A673 (cell line): ENCODE data around the gene ATP5F1D. TPM values are rescaled to one million over a fixed set of nuclear protein-coding genes. Genes with fewer than 3 reads are reported as not detected.

Experiments
- BruUV-seq: library from RNA; stranded (reverse); fragments of 400-500 nt; replicated peaks from 2 replicates; lab custom pipeline; 2021; lab: Mats Ljungman, UMichigan
- CTCF ChIA-PET: fragments of 300-600 bp; sonication (Branson Sonifier 250); formaldehyde crosslinking; loops from one replicate; lab custom pipeline; 2022; ENCODE audit warnings: antibody characterized with exemption; lab: Charles Lee
- POLR2A ChIA-PET: fragments of 300-600 bp; sonication (Branson Sonifier 250); formaldehyde crosslinking; loops from one replicate; lab custom pipeline; 2022; ENCODE audit warnings: antibody characterized with exemption; ENCODE audit not compliant: low non-redundant PET; lab: Charles Lee
- DNase-seq: peaks from one replicate; pipeline ENCODE4 v3.0.0-alpha.2; 2015; ENCODE audit warnings: low spot score
- H3K27ac ChIP-seq: fragments of 200-600 bp; sonication (generic); 2 replicates; pipeline ENCODE4 v1.5.1; 2016; ENCODE audit warnings: mixed run types, low read depth, mild to moderate bottlenecking, mixed read lengths, antibody characterized with exemption, low read length; ENCODE audit not compliant: poor library complexity, severe bottlenecking
- H3K27me3 ChIP-seq: fragments of 200-600 bp; sonication (generic); replicated peaks from 2 replicates; pipeline ENCODE4 v1.6.1; 2017; ENCODE audit warnings: mixed run types, low read depth, mild to moderate bottlenecking, mixed read lengths, antibody characterized with exemption, low read length; ENCODE audit not compliant: insufficient read depth, poor library complexity
- H3K36me3 ChIP-seq: fragments of 200-600 bp; sonication (generic); 2 replicates; pipeline ENCODE4 v1.6.1; 2016; ENCODE audit warnings: mixed run types, mild to moderate bottlenecking, mixed read lengths, antibody characterized with exemption, low read length; ENCODE audit not compliant: insufficient read depth, poor library complexity, severe bottlenecking
- H3K4me1 ChIP-seq: fragments of 200-600 bp; sonication (generic); 2 replicates; pipeline ENCODE4 v1.6.1; 2017; ENCODE audit warnings: mixed run types, mild to moderate bottlenecking, mixed read lengths, antibody characterized with exemption, low read length; ENCODE audit not compliant: insufficient read depth, poor library complexity, severe bottlenecking
- H3K4me3 ChIP-seq: fragments of 200-600 bp; sonication (generic); 2 replicates; pipeline ENCODE4 v1.5.1; 2016; ENCODE audit warnings: low read depth, mixed run types, mild to moderate bottlenecking, mixed read lengths, low read length; ENCODE audit not compliant: poor library complexity, severe bottlenecking
- H3K9me3 ChIP-seq: fragments of 200-600 bp; sonication (generic); 2 replicates; pipeline ENCODE4 v1.6.1; 2016; ENCODE audit warnings: mixed run types, low read depth, mild to moderate bottlenecking, mixed read lengths, antibody characterized with exemption, low read length; ENCODE audit not compliant: poor library complexity, severe bottlenecking
- CTCF ChIP-seq: fragments of 300-800, 200-600 bp; sonication (generic); conservative IDR thresholded peaks from 2 replicates; pipeline ENCODE4 v1.5.1; 2017; ENCODE audit warnings: low read depth, mild to moderate bottlenecking, antibody characterized with exemption, low read length, moderate library complexity, mixed read lengths
- EZH2 ChIP-seq: fragments of 200-600 bp; sonication (generic); IDR thresholded peaks from 2 replicates; pipeline ENCODE4 v1.6.1; 2017; ENCODE audit warnings: borderline replicate concordance, low read depth, mild to moderate bottlenecking, mixed read lengths, antibody characterized with exemption, low read length; ENCODE audit not compliant: poor library complexity, severe bottlenecking
- intact Hi-C: fragments of 100-400 bp; cut with micrococcal nuclease; formaldehyde crosslinking; loops from one replicate; pipeline ENCODE4 v1.10.0; 2022; ENCODE audit not compliant: unreplicated experiment
- total RNA-seq: library from RNA; stranded (reverse); gene quantifications from 2 replicates; pipeline ENCODE4 v1.2.3, GENCODE V29; 2021

ATP5F1D gene
- total RNA-seq, 1 experiment from 2014 or later: 237 TPM

- CTCF ChIA-PET: interaction anchor here (0.7 to 1.4 kb wide), 4 partner anchors 8 to 199 kb away, joined by 4 to 16 read pairs (median 10); partner anchors contain the start of gene CIRBP
- Histone ChIP-seq H3K4me1 (peaks cover 42% of the 10 kb centered on the region), H3K9me3 (no peaks in the 10 kb centered on the region), H3K4me3 (peak overlapping the region; percentile 96), H3K36me3 (peaks cover 55% of the 10 kb centered on the region), H3K27ac (peak overlapping the region; percentile 96), H3K27me3 (no peaks in the 10 kb centered on the region)
- no TSS peak for BruUV-seq
- DNase-seq: no peak
- TF ChIP-seq CTCF: no peak
- no peak for TF ChIP-seq EZH2
- POLR2A ChIA-PET: interaction anchor here (1.4 kb wide), 1 partner anchor 17 kb away, joined by 26 read pairs; the partner anchor contains the start of gene CIRBP
- intact Hi-C loops: no loop called here
These were observed 10.8 kb downstream of the ATP5F1D start for GRCh38 chr19:1252221-1252820.

- no peak for TF ChIP-seq EZH2
- peak; percentile 46; the same call in 1 of the 2 replicates for TF ChIP-seq CTCF
- Histone ChIP-seq H3K27ac (peak overlapping the region; percentile 96), H3K9me3 (no peaks in the 10 kb centered on the region), H3K4me1 (peaks cover 49% of the 10 kb centered on the region), H3K27me3 (no peaks in the 10 kb centered on the region), H3K4me3 (peak overlapping the region; percentile 96), H3K36me3 (peaks cover 61% of the 10 kb centered on the region)
- ChIA-PET POLR2A (interaction anchor here (0.7 to 1.4 kb wide), 2 partner anchors 8 to 16 kb away, joined by 3 to 26 read pairs; partner anchors contain the start of gene CIRBP), CTCF (interaction anchor here (0.7 to 1.4 kb wide), 4 partner anchors 9 to 16 kb away, joined by 5 to 16 read pairs (median 10); partner anchors contain the start of gene CIRBP)
- BruUV-seq: no TSS peak
- intact Hi-C loops: no loop called here
- DNase-seq: peak; percentile 98
These were observed 11.4 kb downstream of the ATP5F1D start for GRCh38 chr19:1252821-1253513.

GRCh38 chr19:1253514-1254080 is 12.0 kb downstream of the ATP5F1D start:
- DNase-seq: no peak
- peaks cover 54% of the 10 kb centered on the region for H3K4me1 ChIP-seq
- H3K4me3 ChIP-seq: peak overlapping the region; percentile 96
- no peaks in the 10 kb centered on the region for H3K27me3 ChIP-seq
- H3K9me3 ChIP-seq: no peaks in the 10 kb centered on the region
- ChIA-PET CTCF (interaction anchor here (0.7 to 1.4 kb wide), 4 partner anchors 9 to 15 kb away, joined by 5 to 16 read pairs (median 10); partner anchors contain the start of gene CIRBP), POLR2A (interaction anchor here (0.7 to 1.4 kb wide), 2 partner anchors 9 to 15 kb away, joined by 3 to 26 read pairs; partner anchors contain the start of gene CIRBP)
- H3K36me3 ChIP-seq: peaks cover 62% of the 10 kb centered on the region
- H3K27ac ChIP-seq: peak overlapping the region; percentile 96
- no TSS peak for BruUV-seq
- intact Hi-C loops: no loop called here
- no peak for TF ChIP-seq EZH2
- TF ChIP-seq CTCF: no peak
